Measurements from ENCODE around the gene SLC37A4. TPM values are rescaled to one million over a fixed set of nuclear protein-coding genes. Genes with fewer than 3 reads are reported as not detected.
A peak's percentile ranks its signal among the peaks of the same experiment; 100 is the strongest.
"Not testable (repeated sequence)": the region's sequence is repeated elsewhere in the genome, so short reads cannot be mapped to it uniquely, and the experiment has no call there.

Gene SLC37A4
- total RNA-seq, 4 donors from 2014 or later: 11.6 to 18.4 (median 14.0) TPM

DNA sequence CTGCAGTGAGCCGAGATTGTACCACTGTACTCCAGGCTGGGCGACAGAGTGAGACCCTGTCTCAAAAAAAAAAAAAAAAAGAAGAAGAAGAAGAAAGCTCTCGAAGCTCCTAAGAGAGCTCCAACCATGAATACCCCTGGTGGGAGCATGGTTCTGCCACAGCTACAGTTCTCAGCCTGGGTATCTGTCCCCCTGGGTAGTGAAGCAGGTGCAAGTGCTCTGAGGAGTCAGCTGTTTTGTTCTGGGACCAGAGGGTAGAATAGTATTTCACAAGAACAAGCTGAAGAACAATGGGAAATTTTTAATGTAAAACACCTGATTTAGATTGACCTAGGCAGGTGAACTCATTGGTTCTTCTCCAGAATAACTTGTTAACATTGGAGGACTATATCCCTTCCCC is 30.6 kb upstream of the SLC37A4 start:
- no peak for ATAC-seq (ENCODE audit: low FRiP score)
- DNase-seq (ENCODE audit: low spot score): no peak
- TF ChIP-seq, protein P1, sequence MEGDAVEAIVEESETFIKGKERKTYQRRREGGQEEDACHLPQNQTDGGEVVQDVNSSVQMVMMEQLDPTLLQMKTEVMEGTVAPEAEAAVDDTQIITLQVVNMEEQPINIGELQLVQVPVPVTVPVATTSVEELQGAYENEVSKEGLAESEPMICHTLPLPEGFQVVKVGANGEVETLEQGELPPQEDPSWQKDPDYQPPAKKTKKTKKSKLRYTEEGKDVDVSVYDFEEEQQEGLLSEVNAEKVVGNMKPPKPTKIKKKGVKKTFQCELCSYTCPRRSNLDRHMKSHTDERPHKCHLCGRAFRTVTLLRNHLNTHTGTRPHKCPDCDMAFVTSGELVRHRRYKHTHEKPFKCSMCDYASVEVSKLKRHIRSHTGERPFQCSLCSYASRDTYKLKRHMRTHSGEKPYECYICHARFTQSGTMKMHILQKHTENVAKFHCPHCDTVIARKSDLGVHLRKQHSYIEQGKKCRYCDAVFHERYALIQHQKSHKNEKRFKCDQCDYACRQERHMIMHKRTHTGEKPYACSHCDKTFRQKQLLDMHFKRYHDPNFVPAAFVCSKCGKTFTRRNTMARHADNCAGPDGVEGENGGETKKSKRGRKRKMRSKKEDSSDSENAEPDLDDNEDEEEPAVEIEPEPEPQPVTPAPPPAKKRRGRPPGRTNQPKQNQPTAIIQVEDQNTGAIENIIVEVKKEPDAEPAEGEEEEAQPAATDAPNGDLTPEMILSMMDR (IDR thresholded peaks at IDR 0.05): no peak

- DNase-seq (ENCODE audit: low spot score); ATAC-seq (ENCODE audit: low FRiP score): not testable (repeated sequence)
Measured at GRCh38 chr11:119059128-119059527, 28.5 kb upstream of the SLC37A4 start.

DNA sequence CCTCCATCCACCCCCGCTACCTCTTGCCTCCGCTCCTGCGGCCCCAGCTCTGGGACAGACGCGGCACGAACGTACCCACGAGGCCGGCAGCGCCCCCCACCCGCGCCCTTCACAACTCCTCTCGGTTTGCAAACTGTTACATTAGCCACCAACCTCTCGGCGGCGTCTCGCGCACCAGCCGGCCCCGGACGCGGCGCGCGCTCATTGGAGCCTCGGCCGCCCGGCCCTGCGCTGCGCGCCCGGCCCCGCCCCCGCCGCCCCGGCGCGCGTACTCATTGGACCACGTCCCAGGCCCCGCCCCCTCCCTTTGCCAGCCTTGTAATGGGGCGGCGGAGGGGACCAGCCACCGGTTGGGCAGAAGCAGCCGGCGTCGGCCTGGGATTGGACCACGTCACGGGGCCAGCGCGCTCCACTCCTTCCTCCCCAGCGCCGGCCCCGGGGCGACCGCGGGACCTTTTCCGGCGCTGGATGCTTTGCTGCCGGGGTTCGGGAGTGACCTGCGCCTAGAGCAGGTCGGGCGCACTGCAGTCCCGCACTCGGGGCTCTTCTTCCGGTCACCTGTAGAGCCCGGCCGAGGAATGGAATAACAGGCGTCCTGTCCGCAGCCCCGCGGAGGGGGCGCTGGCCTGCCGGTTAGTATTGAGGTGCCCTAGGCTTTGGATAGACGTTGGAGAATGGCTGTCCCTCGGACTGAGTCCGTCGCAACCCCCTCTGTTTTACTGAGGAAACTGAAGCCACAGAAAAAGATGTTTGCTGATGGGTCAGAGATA is 26.5 kb upstream of the SLC37A4 start, which contains the start of gene HYOU1:
TSS of gene HYOU1 (minus strand) at position 206 of the 770 bp plus-strand sequence. CDS start 1,045 bp downstream, outside the sequence.
- DNase-seq (ENCODE audit: low spot score) (peak; percentile 98), ATAC-seq (ENCODE audit: low FRiP score) (peak; percentile 98)
- TF ChIP-seq, protein P1 (IDR thresholded peaks at IDR 0.05): no peak

DNA sequence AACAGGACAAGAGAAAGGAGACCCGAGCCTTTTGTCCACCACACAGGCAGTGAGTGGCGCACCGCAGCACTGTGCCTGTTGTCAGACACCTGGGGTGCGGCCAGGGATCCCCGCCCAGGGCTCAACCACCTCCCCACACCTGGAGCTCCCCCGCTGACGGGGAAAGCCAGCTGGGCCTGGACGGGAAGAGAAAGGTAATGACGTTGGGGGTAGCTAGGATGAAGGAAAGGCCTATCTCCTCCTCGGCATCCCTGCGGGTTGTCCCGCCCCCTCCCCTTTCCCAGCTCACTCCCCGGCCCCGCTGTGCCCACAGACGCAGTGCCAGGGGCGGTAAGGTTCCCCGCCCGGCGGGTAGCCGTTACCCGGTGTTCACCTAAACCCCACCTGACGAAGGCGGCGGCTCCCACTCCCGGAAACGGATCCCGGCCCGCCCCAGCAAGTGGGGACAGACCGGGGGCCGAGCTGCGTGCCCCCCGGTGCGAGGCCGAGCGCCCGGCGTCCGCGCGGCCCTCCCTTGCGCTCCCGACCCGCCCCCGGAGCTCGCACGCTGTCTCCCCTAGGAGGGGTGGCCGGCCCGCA is 25.8 kb upstream of the SLC37A4 start:
- TF ChIP-seq, protein P1 (IDR thresholded peaks at IDR 0.05): no peak
- DNase-seq (ENCODE audit: low spot score): no peak
- ATAC-seq (ENCODE audit: low FRiP score): peak; percentile 68

DNA sequence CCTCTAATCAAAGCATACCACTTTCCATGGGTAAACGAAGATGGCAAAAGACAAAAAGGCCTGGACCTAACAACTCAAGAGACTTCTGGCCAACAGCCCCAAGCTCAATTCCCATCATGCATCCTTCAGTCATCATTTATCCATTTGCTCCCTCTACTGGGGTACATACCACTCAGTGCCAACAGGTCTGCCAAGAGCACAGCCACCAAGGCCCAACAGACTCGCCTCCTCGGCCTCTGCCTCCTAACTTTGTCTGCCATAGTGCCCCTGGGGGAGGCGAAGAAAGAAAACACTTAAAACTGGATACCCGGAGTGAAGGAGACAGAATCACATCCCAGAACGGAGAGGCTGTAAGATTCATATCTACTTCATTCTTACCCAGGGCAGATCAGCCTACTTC is 25.2 kb upstream of the SLC37A4 start:
- DNase-seq (ENCODE audit: low spot score): no peak
- TF ChIP-seq, protein P1 (IDR thresholded peaks at IDR 0.05): no peak
- ATAC-seq (ENCODE audit: low FRiP score): no peak

GRCh38 chr11:119054418-119054817 is 23.7 kb upstream of the SLC37A4 start:
- no peak for ATAC-seq (ENCODE audit: low FRiP score)
- TF ChIP-seq, protein P1 (IDR thresholded peaks at IDR 0.05): no peak
- DNase-seq (ENCODE audit: low spot score): no peak

DNA sequence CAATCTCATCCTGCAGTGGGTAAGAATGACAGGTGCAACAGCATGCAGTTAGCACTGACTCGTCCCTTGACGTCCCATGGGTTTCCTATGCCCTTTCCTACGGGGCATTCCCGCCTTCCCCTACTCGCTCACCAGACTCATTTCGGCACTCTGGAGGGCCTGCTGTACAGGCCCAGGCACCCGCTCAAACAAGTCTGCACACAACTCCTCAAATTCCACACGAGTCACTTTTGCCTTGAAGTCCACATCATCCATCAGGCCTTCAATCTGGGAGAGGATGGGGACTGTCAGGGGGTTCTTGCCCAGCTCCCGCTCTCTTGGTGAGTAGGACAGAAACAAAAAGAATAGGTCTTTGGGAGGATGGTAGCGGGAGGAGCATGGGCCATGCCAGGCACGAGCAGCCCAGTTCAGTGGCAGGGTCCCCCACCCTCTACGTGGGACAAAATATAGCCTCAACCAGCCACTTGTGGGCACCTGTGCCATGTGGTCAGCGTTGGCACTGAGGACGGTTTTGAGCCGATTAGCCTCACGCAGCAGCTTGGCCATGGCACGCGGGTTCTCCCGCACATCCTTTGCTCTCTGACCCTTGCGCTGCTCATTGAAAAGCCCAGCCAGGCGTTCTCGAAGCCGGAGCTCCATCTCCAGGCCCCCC is 21.6 kb upstream of the SLC37A4 start:
- TF ChIP-seq, protein P1 (IDR thresholded peaks at IDR 0.05): no peak
- DNase-seq (ENCODE audit: low spot score) (no peak), ATAC-seq (ENCODE audit: low FRiP score) (no peak)

All from omental fat pad (tissue), 4 donors.